SK-N-SH treated with all-trans-retinoic acid at 6 μM for 48 hours (cell line): ENCODE results near the gene ZC3H12C.

Experiments used
- ATAC-seq: fragments of 200-7000 bp; cut with Tn5 transposase; 3 replicates; pipeline ENCODE4 v1.9.1; 2020; ENCODE audit warnings: mild to moderate bottlenecking, moderate library complexity
- ARNTL ChIP-seq: fragments of 450-650 bp; formaldehyde crosslinking; IDR thresholded peaks from 2 replicates; pipeline ENCODE4 v1.5.0; 2020; ENCODE audit warnings: low read depth, mild to moderate bottlenecking, moderate library complexity, borderline replicate concordance
- BACH2 ChIP-seq: fragments of 250-450 bp; sonication (Bioruptor Pico); IDR thresholded peaks from 2 replicates; pipeline ENCODE4 v1.9.0; 2021; ENCODE audit warnings: mild to moderate bottlenecking, borderline replicate concordance
- CREB5 ChIP-seq: fragments of 250-450 bp; sonication (Bioruptor Pico); IDR thresholded peaks from 2 replicates; pipeline ENCODE4 v1.5.1; 2020; ENCODE audit warnings: low read depth, mild to moderate bottlenecking, moderate library complexity
- CSDC2 ChIP-seq: fragments of 250-450 bp; sonication (Bioruptor Pico); IDR thresholded peaks from 2 replicates; pipeline ENCODE4 v1.5.0; 2020; ENCODE audit warnings: mild to moderate bottlenecking, moderate library complexity
- CSRNP3 ChIP-seq: fragments of 250-450 bp; sonication (Bioruptor Pico); IDR thresholded peaks from 2 replicates; pipeline ENCODE4 v1.5.1; 2021; ENCODE audit warnings: mild to moderate bottlenecking, moderate library complexity
- ESRRG ChIP-seq: fragments of 250-450 bp; sonication (Bioruptor Pico); IDR thresholded peaks from 2 replicates; pipeline ENCODE4 v1.6.1; 2021; ENCODE audit warnings: mild to moderate bottlenecking
- ISL1 ChIP-seq: fragments of 250-450 bp; sonication (Bioruptor Pico); IDR thresholded peaks from 2 replicates; pipeline ENCODE4 v2.1.2; 2022; ENCODE audit warnings: mild to moderate bottlenecking, moderate library complexity
- PATZ1 ChIP-seq: fragments of 250-450 bp; sonication (Bioruptor Pico); IDR thresholded peaks from 2 replicates; pipeline ENCODE4 v1.8.0; 2020; ENCODE audit warnings: mild to moderate bottlenecking, moderate library complexity, borderline replicate concordance
- PPARA ChIP-seq: fragments of 250-450 bp; sonication (Bioruptor Pico); IDR thresholded peaks from 2 replicates; pipeline ENCODE4 v1.5.0; 2020; ENCODE audit warnings: mild to moderate bottlenecking, borderline replicate concordance
- RARB ChIP-seq: fragments of 250-450 bp; sonication (Bioruptor Pico); IDR thresholded peaks from 2 replicates; pipeline ENCODE4 v1.8.0; 2021; ENCODE audit warnings: mild to moderate bottlenecking, moderate library complexity
- SNAI2 ChIP-seq: fragments of 250-450 bp; sonication (Bioruptor Pico); IDR thresholded peaks from 2 replicates; pipeline ENCODE4 v1.5.0; 2020; ENCODE audit warnings: mild to moderate bottlenecking, moderate library complexity
- TCF4 ChIP-seq: fragments of 250-450 bp; sonication (Bioruptor Pico); IDR thresholded peaks from 2 replicates; pipeline ENCODE4 v1.8.0; 2021; ENCODE audit warnings: mild to moderate bottlenecking, moderate library complexity, borderline replicate concordance
- ZC3H10 ChIP-seq: fragments of 250-450 bp; sonication (Bioruptor Pico); IDR thresholded peaks from 2 replicates; pipeline ENCODE4 v1.5.1; 2021; ENCODE audit warnings: mild to moderate bottlenecking, moderate library complexity
- ZFP3 ChIP-seq: fragments of 250-450 bp; sonication (Bioruptor Pico); IDR thresholded peaks from 2 replicates; pipeline ENCODE4 v1.5.0; 2020; ENCODE audit warnings: mild to moderate bottlenecking, moderate library complexity
- ZFP30 ChIP-seq: fragments of 450-650 bp; formaldehyde crosslinking; IDR thresholded peaks from 2 replicates; pipeline ENCODE4 v1.5.0; 2022; ENCODE audit warnings: mild to moderate bottlenecking, moderate library complexity
- ZNF565 ChIP-seq: fragments of 450-650 bp; formaldehyde crosslinking; conservative IDR thresholded peaks from 2 replicates; pipeline ENCODE4 v1.5.0; 2020; ENCODE audit warnings: low read depth, mild to moderate bottlenecking, moderate library complexity
- ZNF70 ChIP-seq: fragments of 450-650 bp; formaldehyde crosslinking; IDR thresholded peaks from 2 replicates; pipeline ENCODE4 v1.5.0; 2020; ENCODE audit warnings: mild to moderate bottlenecking, moderate library complexity
- ZNF8 ChIP-seq: fragments of 450-650 bp; formaldehyde crosslinking; IDR thresholded peaks from 2 replicates; pipeline ENCODE4 v1.5.0; 2020; ENCODE audit warnings: mild to moderate bottlenecking, moderate library complexity
- TF ChIP-seq, protein P1 (sequence below): fragments of 250-450 bp; sonication (Bioruptor Pico); IDR thresholded peaks from 2 replicates; pipeline ENCODE4 v1.5.0; 2020; ENCODE audit warnings: mild to moderate bottlenecking, moderate library complexity

ZC3H12C gene

GRCh38 chr11:110185599-110185998 is 92.4 kb downstream of the ZC3H12C start (continued):
- TF ChIP-seq CSDC2 (CRISPR knock-in tag) (no peak), CSRNP3 (no peak), ZFP3 (no peak), ISL1 (CRISPR knock-in tag) (no peak), CREB5 (CRISPR knock-in tag) (no peak), TCF4 (CRISPR knock-in tag) (no peak), RARB (CRISPR knock-in tag) (no peak), ESRRG (CRISPR knock-in tag) (no peak)
- TF ChIP-seq, all 23 proteins: peak for 0

DNA sequence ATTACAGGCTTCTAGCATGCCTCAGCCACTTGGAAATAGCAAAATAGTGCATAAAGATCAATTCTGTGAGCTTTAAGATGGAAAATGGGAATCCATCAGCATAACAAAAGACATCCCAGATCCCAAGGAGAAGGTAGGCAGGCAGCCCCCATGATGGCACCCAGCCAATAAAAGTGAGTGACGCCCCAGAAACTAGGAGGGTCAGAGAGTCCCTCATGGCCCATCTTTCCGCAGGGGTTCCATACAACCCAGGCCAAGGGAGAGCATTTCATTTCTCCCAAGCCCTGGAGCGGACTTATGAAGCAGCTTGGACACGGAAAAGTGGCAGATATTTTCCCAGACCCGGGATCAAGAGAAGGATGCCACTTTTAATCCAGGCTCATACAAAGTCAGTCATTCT is 93.3 kb downstream of the ZC3H12C start:
- TF ChIP-seq ZFP30 (no peak), ZFP3 (no peak), ZC3H10 (no peak), PATZ1 (no peak), ISL1 (CRISPR knock-in tag) (no peak), ESRRG (CRISPR knock-in tag) (no peak), ZNF565 (CRISPR knock-in tag) (no peak), ZNF8 (CRISPR knock-in tag) (no peak), SNAI2 (CRISPR knock-in tag) (no peak), BACH2 (CRISPR knock-in tag) (no peak), CSRNP3 (no peak), ZNF70 (CRISPR knock-in tag) (no peak), PPARA (CRISPR knock-in tag) (no peak), CREB5 (CRISPR knock-in tag) (no peak), ARNTL (no peak)
- TF ChIP-seq, protein P1, sequence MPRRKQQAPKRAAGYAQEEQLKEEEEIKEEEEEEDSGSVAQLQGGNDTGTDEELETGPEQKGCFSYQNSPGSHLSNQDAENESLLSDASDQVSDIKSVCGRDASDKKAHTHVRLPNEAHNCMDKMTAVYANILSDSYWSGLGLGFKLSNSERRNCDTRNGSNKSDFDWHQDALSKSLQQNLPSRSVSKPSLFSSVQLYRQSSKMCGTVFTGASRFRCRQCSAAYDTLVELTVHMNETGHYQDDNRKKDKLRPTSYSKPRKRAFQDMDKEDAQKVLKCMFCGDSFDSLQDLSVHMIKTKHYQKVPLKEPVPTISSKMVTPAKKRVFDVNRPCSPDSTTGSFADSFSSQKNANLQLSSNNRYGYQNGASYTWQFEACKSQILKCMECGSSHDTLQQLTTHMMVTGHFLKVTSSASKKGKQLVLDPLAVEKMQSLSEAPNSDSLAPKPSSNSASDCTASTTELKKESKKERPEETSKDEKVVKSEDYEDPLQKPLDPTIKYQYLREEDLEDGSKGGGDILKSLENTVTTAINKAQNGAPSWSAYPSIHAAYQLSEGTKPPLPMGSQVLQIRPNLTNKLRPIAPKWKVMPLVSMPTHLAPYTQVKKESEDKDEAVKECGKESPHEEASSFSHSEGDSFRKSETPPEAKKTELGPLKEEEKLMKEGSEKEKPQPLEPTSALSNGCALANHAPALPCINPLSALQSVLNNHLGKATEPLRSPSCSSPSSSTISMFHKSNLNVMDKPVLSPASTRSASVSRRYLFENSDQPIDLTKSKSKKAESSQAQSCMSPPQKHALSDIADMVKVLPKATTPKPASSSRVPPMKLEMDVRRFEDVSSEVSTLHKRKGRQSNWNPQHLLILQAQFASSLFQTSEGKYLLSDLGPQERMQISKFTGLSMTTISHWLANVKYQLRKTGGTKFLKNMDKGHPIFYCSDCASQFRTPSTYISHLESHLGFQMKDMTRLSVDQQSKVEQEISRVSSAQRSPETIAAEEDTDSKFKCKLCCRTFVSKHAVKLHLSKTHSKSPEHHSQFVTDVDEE (CRISPR knock-in tag): no peak
- ATAC-seq: no peak

GRCh38 chr11:110186867-110187266 is 93.7 kb downstream of the ZC3H12C start:
- TF ChIP-seq ESRRG (CRISPR knock-in tag) (no peak), PPARA (CRISPR knock-in tag) (no peak), CSDC2 (CRISPR knock-in tag) (no peak), CREB5 (CRISPR knock-in tag) (no peak)
- ATAC-seq: no peak
